A172 (cell line): ENCODE data around the gene ISCA1. TPM values are rescaled to one million over a fixed set of nuclear protein-coding genes. Genes with fewer than 3 reads are reported as not detected.
"Not testable (repeated sequence)": the region's sequence is repeated elsewhere in the genome, so short reads cannot be mapped to it uniquely, and the experiment has no call there.

Experiments
- DNase-seq: peaks from one replicate; pipeline ENCODE4 v3.0.0-alpha.2; 2015; ENCODE audit warnings: low spot score
- total RNA-seq: library from RNA; depleted of rRNA; stranded (reverse); fragments of >200 nt; shearing (Covaris generic); gene quantifications from 2 replicates; pipeline ENCODE4 v1.2.3, GENCODE V29; 2014; rRNA removed

Gene ISCA1
- total RNA-seq, result 58.1 and 70.4 TPM in 2 replicates

DNA sequence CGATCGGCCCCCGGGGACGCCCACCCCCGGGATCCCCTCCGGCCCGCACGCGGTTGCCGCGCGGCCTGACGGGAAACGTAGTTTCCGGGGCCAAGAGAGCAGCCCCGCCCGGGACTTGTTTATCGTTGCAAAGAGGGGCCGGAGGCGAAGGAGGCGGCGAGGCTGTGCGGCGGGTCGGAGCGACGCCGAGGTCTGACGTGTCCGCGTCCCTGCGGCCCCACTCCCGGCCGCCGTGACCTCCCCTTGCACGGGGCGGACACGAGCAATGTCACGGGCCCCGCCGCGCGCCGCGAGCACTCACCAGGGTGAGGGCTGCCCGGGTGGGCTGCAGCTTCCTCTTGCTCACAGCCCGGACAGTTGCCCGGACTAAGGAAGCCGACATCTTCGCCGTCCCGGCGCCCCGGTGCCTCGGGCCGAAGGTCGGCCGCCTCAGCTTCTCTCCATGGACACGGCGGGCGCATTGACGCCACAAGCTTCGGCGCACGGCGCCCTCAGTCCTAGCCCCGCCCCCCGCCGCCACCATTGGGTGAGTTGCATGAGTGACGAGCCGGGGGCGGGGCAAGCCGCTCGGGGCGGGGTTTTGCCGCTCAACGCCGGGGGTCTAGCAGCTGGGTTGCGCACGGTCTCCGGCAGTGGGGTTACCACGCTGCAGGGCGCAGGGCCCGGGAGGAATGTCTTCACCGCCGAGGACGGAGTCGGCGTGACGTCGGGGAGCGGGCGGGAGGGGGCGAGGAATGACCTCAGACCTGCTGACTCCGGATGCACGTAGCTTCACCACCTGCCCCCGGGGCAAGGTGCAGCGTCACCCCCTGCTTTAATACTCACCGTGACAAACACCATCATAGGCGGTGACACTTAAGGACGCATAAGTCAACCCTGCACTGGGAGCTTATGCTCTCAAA, at the start of gene ISCA1:
TSS of gene ISCA1 (minus strand) at position 462 of the 902 bp plus-strand sequence. CDS start at position 382, 80 bp downstream.
- DNase-seq, result peak; percentile 90

DNA sequence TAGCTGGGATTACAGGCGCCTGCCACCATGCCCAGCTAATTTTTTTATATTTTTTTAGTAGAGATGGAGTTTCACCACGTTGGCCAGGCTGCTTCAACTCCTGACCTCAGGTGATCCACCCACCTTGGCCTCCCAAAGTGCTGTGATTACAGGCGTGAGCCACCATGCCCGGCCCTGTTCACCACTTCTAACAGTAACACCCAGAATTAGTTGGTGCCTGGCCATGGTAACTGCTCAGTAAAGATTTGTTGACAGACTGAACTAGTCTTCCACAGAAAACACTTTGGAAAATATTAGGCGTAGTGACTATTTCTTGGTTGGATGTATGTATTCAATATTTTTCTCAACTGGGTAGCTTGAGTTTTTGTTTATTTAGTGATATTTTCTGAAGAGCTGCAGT, 47.8 kb upstream of the ISCA1 start:
- DNase-seq, result no peak

DNA sequence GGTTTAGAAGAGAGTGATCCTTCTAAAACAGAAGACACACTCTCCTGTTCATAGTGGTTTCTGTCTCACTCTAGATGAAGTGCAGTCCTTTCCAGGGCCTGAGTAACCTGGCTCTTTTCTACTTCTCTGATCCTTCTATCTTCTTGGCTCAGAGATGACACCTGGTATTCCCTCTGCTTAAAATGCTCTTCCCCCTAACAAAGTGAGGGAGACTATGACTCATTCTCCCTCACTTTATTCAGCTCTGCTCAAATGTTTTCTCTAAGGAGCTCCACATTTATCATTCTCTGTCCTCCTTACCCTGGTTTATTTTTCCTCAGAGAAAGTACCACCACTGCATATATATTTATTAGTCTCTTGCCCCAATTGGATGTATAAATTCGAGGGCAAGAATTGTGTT, 47.3 kb upstream of the ISCA1 start:
- DNase-seq, result peak; percentile 27

DNA sequence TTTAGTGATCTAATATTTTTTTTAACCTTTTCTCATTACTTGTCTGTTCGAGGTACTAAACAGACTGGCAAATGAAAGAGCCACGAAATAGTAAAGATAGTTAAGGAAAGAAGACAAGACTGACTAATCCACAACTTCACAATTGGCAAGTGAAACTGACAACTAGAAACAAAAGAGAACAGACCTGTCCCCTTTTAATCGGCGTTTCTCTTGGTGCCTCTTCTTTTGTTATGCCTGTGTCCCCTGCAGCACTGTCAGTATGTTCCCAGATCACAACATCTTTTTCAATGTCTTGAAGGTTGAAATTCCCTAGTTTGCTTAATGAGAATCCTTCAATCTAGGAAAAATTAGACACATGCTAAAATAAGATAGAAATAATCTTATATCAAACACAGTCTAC, 45.8 kb upstream of the ISCA1 start:
- DNase-seq, result no peak

DNA sequence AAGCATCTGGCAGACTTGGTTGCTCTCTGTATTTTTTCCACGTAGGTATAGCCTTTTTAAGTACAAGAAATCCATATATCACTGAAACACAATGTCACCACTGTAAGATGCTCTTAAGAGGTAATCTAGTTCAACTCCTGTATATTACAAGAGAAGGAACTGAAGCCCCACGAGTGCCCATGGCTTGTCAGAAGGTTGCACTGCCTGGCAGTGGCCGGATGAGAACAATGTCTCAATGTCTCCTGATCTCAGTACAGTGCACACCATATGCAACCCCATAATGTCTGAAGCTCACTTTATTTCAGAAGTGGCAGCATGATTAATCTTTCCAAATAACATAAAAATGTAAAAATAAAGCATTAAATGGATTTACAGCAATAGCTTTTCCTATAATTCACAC, 44.2 kb upstream of the ISCA1 start:
- DNase-seq, result no peak

DNA sequence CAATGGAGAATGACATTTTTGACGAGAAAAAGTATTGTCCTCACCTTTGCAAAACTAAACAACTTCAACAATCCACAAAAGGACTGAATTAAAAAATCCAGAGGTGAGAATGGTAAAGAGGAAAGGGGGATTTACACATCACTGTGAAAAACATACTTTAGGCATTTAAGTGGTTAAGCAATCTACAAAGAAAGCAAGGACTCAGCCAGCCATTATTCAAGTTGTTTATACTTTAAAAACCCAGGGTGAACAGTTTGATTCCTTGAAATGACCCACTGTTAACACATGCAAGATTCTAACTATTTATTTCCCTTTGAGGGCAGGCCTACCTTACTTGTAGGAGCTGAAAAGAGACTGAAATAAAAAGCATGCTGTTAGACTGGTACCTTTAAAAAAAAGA, 42.6 kb upstream of the ISCA1 start:
- no peak for DNase-seq

DNA sequence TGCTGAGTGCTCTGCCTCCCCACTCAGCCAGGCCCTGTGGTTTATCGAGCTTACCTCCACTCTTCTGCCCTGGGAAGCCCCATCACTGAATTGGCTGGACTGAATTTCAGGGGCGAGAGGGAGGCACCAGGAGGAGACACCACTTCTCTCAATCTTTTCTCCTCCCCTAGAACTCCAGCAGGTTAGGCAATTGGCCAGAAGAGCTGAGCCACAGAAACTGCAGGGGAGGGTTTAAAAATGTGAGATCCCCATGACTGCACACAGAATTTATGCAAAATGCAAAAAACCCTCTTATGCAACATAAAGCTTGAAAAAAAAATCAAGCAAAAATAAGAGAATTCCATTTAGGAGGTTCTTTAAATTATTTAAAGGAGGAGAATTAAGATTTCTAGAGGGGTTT, 42.0 kb upstream of the ISCA1 start:
- DNase-seq, result no peak

DNA sequence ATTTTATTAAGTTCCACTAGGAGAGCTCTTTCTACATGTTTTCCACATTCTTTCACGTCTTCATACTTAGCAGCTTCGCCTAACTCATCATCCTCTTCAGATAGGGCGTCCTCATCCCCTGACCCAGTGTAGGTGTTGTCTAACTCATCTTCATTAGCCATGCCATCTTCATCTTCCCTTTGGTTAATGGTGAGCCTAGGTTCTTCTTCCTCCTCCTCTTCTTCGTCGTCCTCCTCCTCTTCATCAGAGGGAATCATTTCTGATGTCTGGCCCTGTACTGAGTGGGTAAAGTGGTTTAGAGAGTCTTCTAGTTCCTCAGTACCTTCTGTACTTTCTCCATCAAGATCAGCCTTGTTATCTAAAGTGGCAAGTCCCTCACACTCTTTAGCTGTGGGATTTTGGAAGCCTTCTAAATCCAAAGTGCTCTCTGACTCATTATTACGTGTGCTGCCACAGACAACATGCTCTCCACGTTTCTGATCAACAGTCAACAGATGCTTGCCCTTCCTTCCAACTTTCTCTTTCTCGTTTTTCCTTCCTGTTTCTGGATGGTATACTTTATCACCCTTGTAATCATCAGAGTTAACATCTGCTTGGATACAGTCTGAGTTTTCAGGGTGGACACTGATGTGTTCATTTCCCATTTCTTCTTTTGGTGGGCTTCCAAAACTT, 40.8 kb upstream of the ISCA1 start:
- peak; percentile 33 for DNase-seq

DNA sequence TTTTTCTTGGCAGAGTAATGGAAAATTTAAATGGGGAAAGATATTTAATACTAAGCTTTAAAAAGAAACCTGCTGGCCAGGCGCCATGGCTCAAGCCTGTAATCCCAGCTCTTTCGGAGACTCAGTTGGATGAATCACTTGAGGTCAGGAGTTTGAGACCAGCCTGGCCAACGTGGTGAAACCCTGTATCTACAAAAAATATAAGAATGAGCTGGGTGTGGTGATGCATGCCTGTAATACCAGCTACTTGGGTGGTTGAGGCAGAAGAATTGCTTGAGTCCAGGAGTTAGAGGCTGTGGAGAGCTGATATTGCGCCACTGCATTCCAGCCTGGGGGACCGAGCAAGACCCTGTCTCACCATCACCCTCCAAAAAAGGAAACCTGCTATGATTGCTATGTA, 39.0 kb upstream of the ISCA1 start:
- peak; percentile 70 for DNase-seq

DNA sequence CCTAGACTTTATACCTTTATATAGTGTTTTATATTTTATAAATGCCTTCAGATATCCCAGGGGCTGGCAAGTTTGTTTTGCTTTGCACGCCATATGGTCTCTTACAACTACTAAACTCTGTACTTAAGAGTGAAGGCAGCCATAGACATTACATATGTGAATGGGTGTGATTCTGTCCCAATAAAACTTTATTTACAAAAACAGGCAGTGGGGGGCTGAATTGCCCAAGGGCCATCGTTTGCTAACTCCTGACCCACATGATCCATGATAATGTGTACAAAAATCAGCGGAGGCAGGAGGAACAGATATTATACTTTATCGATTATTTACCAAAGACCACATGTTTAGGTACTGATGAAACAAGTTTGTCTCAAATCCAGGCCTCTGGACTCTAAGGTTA, 35.8 kb upstream of the ISCA1 start:
- no peak for DNase-seq

DNA sequence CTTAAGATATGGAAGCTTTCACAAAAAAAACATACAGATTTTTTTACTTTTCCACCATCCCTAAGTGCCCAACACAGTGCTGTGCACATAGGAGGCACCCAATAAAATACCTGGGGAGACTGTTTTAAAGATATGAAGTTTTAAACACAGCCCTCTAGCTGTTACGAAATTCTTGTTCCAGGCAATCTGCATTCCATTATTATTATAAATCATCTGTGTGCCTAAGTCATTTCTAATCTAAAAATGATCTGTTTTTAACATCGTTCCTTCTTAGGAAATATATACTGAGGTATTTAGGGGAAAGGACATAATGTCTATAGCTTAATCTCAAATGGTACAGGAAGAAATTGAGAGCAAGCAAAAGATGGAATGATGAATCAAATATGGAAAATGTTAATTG, 32.7 kb upstream of the ISCA1 start:
- no peak for DNase-seq

DNA sequence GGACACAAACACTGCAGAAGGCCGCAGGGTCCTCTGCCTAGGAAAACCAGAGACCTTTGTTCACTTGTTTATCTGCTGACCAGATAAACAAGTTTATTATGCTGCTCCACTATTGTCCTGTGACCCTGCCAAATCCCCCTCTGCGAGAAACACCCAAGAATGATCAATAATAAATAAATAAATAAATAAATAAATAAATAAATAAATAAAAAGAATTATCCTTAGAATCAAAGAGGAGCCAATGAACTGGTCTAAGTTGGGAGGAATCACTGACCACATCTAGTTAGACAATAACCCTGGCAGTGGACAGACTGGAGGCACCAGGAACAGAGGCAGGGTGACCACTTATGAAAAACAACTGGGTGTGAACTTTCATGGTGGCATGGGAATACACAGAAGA, 30.6 kb upstream of the ISCA1 start:
- not testable (repeated sequence) for DNase-seq

DNA sequence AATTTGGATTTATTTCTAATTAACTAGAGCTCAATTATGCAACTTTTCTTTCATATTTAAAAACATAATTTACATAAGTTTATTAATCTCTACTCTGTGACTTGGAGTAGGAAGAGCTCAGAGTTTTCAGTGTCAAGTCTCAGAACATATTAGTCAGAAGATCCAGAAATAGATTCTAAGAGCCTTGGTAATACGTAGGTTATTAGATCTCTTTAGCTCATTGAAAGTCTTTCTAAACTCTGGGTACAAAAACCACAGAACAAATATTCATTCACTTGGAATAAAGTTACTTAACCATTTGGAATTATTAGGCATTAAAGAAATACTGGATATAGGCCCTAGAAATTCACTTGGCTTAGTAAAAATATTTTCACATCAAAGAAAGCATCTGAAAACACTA, 26.3 kb upstream of the ISCA1 start:
- DNase-seq, result no peak

DNA sequence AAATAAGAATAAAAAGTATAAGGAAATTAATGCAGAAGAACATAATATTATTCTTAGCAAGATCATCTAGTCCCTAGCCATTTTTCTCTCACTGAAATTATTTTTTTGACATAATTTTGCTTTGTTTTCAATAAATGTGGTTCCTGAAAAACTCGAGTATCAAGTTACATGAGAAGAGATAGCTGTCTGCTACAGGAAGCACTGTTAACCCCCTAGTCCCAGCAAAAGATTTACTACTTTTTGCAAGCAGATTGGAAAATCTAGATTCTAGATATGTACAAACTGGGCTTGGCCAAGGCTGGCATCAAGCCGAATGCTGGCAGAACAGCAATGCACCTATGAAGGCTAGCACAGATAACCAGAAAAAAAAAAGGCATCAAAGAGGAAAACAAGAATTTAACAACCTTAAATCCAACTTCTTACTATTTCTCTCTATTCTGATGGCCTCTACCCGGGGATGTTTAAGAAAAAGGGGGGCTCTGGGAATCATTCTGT, 21.9 kb upstream of the ISCA1 start:
- no peak for DNase-seq

DNA sequence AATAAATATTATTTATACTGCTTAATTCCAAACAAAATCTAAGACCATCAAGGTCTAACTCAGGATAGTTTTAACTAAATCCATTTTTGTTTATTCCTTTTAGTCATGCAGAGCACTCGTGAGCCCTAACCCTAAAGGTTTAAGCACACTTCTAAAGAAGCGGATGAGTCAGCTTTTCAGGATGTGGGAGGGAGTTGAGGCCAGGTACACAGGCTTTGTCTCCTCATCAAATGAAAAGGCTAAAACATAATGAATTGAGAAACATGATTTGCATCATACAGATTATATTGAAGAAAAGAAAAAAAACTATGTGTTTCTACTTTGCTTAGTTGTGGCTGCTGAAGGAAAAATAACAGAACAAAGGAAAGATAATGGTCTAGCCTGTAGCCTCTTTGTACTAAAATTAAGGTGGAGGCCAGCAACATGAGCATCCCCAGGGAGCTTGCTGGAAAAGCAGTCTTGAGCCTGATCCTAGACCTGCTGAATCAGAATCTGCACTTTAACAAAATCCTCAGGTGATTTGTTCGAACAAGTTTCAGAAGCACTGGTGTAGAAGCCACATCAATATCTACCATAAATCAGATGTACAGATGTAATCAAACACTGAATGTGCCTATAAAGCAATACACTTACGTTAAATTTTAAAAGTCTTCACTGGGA, 21.1 kb upstream of the ISCA1 start:
- peak; percentile 28 for DNase-seq

DNA sequence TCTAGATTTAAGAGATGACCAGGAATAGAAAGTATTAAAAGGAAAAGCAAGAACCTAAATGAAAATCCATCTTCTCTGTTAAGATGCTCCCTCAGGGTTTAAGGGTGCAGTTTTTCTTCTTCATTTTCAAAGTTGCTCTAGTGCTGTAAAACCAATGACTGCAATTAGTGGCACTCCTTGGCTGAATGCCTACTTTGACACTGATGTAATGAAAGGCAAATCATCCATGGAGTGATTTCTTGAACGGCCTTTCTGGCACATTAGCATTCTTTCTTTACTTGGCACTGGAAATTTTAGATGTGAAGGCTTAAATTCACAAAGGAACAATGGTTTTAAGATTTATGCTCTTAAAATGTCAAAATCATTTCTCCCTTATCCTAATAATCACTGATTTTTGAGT, 19.3 kb upstream of the ISCA1 start:
- DNase-seq, result no peak

DNA sequence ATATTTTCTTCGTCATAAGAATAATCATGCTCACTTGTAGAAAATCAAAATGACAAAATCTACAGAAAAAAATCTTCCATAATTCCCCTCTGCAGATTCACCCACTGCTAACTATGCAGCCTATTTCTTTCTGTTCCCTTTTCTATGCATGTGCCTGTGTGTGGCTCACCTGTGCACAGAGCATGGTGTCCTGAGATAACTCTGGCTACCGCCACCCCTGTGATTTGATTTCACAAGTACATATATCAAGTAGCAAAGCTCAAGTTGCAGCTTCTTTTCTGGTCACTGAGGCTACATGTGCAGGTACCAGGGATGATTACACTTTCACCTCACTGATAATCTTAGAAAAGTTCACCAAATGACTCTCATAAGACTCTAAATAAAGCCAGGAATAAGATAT, 18.4 kb upstream of the ISCA1 start:
- no peak for DNase-seq

DNA sequence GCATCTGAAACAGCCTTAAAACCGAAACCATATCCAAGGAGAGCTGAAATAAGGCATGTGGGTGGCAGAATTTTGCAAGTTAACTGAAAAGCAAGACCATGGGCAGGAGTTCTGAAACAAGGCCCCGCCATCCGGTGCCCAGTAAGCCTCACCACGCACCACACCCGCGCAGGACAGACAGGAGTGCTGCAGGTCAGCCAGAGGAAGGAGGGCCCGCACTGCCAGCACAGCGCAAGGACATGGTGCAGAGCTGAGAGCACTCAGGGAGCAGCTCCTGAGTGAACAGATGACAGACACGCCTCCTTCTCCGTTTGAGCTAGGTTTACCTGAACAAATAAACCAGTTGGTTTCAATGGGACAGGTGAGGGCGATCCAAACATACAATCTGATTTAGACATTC, 16.5 kb upstream of the ISCA1 start:
- DNase-seq, result no peak

DNA sequence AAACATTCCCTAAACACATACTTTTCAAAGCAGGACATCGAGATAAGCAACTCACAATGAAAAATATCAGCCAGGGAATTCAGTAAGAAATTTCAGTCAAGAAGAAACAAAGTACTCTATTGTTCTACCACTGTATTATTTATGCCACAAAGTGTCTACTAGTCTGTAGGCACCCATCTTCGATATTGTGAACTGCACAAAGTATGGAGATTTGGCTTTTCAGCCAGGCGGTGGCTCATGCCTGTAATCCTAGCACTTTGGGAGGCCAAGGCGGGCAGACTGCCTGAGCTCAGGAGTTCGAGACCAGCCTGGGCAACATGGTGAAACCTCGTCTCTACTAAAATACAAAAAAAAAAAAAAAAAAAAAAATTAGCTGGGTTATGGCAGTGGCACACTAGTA, 8.0 kb upstream of the ISCA1 start:
- DNase-seq, result not testable (repeated sequence)

DNA sequence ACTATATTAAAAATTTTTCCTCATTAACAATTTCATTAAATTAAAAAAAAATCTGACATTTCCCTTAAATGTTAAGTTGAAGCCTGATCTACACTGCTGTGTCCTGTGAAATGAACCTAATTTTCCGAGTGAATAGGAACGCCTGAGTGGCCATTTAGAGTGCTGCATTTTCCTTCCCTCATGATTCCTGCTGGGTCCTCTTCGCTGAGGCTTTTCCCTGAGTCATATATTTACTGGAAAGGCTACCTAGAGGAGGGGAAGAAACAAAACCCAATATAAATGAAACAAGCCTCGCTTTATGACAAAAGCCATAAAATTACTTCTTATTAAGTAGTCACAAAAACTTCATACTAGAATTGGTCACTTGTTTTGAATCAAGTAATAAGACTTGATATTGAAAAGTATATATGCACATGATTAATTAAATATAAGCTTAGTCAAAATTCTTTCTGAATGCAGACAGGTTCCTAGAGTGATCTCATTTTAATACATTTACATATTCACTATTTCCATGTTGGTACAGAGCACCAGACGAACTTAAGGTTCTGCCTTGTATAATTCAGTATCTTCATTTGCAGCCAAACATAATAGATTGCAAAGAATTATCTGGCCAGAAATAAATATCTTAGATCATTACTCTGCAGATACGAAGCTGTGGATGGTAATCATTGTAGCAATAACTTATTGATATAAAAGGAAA, 6.3 kb upstream of the ISCA1 start:
- no peak for DNase-seq

DNA sequence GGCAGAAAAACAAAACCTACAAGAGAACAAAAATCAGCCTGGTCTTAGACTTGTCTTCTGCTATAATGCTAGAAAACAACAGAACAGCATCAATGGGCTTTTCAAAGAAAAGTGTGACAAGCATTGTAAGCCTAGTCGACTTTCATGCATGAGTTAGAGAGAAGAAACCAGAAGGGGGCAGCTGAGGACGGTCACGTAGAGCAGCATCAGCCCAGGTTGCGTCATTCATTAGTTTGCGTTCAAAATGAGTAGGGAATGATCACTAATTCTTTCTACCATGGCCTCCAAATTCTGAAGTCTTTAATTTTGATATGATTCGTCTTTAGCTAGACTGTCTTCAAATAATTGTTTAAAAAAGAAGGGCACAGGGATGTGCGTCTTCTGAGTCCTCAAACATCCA, 4.7 kb upstream of the ISCA1 start:
- DNase-seq, result peak; percentile 11

DNA sequence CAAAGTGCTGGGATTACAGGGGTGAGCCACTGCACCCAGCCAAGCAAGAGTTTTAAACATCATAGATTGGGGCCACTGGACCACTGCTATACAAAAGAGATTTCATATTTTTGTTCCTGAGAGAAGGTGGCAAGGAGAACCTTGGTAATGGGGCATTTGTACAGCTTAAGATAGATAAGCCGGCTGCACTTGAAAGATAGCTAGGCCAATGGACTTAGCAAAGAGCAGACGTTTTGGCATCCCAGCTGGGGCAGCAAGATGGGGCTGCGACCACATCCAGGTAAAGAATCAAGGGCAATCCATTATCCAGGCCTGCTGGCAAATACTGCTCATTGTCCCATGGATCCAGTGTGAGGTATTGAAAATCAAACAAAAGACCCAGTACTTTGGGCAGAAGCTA, 3.9 kb upstream of the ISCA1 start:
- no peak for DNase-seq
